GM23248 (cell line): ENCODE measurements around the gene TTYH1.

Experiments
- EZH2 ChIP-seq: fragments of 200-600 bp; sonication (generic); IDR thresholded peaks from 2 replicates; pipeline ENCODE4 v1.6.1; 2018; ENCODE audit warnings: antibody characterized with exemption, mild to moderate bottlenecking; ENCODE audit not compliant: insufficient read depth, poor library complexity, severe bottlenecking
- EZH2phosphoT487 ChIP-seq: fragments of 200-600 bp; sonication (generic); IDR thresholded peaks from 2 replicates; pipeline ENCODE4 v1.6.1; 2018; ENCODE audit warnings: antibody characterized with exemption, moderate library complexity, mild to moderate bottlenecking, low read depth; ENCODE audit not compliant: insufficient read depth

GRCh38 chr19:54424201-54424600 lies 8.9 kb downstream of the TTYH1 start:
- no peak for TF ChIP-seq EZH2
- TF ChIP-seq EZH2phosphoT487 = no peak
